Right cardiac atrium (tissue), 5 donors: ENCODE results near the gene MAPKAP1. TPM values are rescaled to one million over a fixed set of nuclear protein-coding genes. Genes with fewer than 3 reads are reported as not detected.
A peak's percentile ranks its signal among the peaks of the same experiment; 100 is the strongest.

Source experiments
- ATAC-seq, 2 donors: fragments of 200-7000 bp; cut with Tn5 transposase; one replicate each; pipeline versions ENCODE4 v1.8.0 to v1.9.1; 2020; ENCODE audit warnings: moderate library complexity in 2 of 2, mild to moderate bottlenecking in 1 of 2
- DNase-seq, 3 donors: peaks; one replicate each; pipeline ENCODE4 v3.0.0-alpha.2; 2020
- H3K27ac ChIP-seq: one replicate; pipeline ENCODE4 v1.5.1; 2013; ENCODE audit warnings: mild to moderate bottlenecking, low read length, control low read depth, moderate library complexity
- H3K27me3 ChIP-seq: one replicate; pipeline ENCODE4 v1.6.1; 2013; ENCODE audit not compliant: control insufficient read depth, insufficient read depth
- H3K4me1 ChIP-seq: one replicate; pipeline ENCODE4 v1.6.1; 2013; ENCODE audit warnings: low read length; ENCODE audit not compliant: control insufficient read depth, insufficient read depth
- H3K4me3 ChIP-seq: one replicate; pipeline ENCODE4 v1.5.1; 2013; ENCODE audit warnings: low read length, control low read depth
- H3K9me3 ChIP-seq: one replicate; pipeline ENCODE4 v1.6.1; 2013; ENCODE audit warnings: low read length; ENCODE audit not compliant: control insufficient read depth
- WGBS: extraction: QIAGEN DNeasy Blood & Tissue Kit; methylation state at CpG from one replicate; pipeline ENCODE4 v1.1.7; 2013; 5-methylcytosine and 5-hydroxymethylcytosine counted together
- intact Hi-C, 4 donors: fragments of 100-400 bp; cut with DNase I; formaldehyde crosslinking; loops; one replicate each; pipeline versions ENCODE4 v1.11.0 to v1.14.0; 2022 to 2023
- polyA plus RNA-seq: library from polyadenylated mRNA; stranded (reverse); fragments of 200-250 nt; gene quantifications from one replicate; pipeline ENCODE4 v1.2.3, GENCODE V29; 2013
- total RNA-seq, 4 donors: library from RNA; stranded (reverse); fragmentation: NEBNext Ultra II Directional; extraction: Animal tissue kit (Norgen Biotek cat#: 25700); gene quantifications; one replicate each; pipeline ENCODE4 v1.2.1, GENCODE V29; 2021
- donor health status: healthy with polysubstance abuse.
- donor health status: DM: no; HTN: yes; CAD: no.
- donor health status: DM: no; HTN: no; CAD: no.
- donor health status: DM: no; HTN: yes; CAD: no; lungs with severe emphysema.
- donor health status: DM: yes; HTN: yes; CAD: no.

Gene MAPKAP1
- total and polyA plus RNA-seq, 5 donors, result 97.1 to 116 (median 108) TPM

- Histone ChIP-seq H3K27ac (no peak overlapping the region), H3K9me3 (no peaks in the 10 kb centered on the region), H3K4me3 (no peak overlapping the region), H3K27me3 (no peaks in the 10 kb centered on the region), H3K4me1 (no peaks in the 10 kb centered on the region)
- WGBS, result 90% methylated on average over 10 of the region's 10 CpGs
- ATAC-seq, result no peak
- intact Hi-C loops, result no loop called here
- peak in 2 of 3 donors; percentile 49 to 55 for DNase-seq
Observed at GRCh38 chr9:125428060-125428901, 278.7 kb downstream of the MAPKAP1 start.

DNA sequence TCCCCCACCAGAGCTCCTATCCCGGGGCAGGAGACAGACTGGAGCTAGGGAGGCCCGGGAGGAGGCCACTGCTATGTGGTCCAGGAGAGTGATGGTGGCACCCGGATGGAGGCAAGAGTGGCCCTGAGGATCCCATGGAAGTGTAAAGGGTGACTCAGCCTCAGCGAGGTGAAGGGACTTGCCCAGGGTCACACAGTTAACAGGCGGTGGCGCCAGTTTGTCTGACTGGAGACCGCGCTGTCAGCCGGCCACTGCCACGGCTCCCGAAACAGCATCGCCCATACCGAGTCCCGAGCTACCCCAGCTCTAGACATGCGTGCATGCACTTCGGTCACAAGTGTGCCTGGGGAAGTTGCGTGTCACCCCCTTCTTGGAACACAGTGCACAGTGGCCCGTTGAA lies 279.5 kb downstream of the MAPKAP1 start:
- intact Hi-C loops, result no loop called here
- DNase-seq, result peak in 1 of 3 donors; percentile 36
- WGBS, result 95% methylated on average over 18 of the region's 18 CpGs

DNA sequence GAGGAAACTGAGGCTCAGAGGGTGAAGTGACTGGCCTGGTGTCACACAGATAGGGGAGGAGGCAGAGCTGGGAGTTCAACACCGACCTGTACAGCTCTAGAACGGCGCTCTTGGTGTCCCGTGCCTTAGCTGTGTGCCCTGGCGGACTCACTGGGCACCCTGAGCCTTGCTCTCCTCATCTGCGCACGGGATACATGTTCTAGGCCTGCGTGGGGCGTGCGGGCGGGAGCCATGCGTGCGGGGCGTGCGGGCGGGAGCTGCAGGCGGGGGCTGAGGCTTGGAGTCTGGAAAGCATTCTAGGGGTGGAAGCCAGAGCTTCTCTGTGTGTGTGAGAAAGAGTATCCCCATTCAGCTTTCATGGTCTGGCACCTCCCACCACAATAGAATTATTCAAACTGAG lies 280.1 kb downstream of the MAPKAP1 start:
- 89% methylated on average over 17 of the region's 17 CpGs for WGBS
- Histone ChIP-seq H3K27ac (no peak overlapping the region), H3K4me1 (no peaks in the 10 kb centered on the region), H3K4me3 (no peak overlapping the region), H3K27me3 (no peaks in the 10 kb centered on the region), H3K9me3 (no peaks in the 10 kb centered on the region)
- intact Hi-C loops, result no loop called here
- ATAC-seq, result no peak
- DNase-seq, result peak in 1 of 3 donors; percentile 29

More for the DNA sequence above, 279.5 kb downstream of the MAPKAP1 start:
- H3K9me3 ChIP-seq, result no peaks in the 10 kb centered on the region
- no peak overlapping the region for H3K27ac ChIP-seq
- H3K27me3 ChIP-seq, result no peaks in the 10 kb centered on the region
- no peak for ATAC-seq
- no peaks in the 10 kb centered on the region for H3K4me1 ChIP-seq
- no peak overlapping the region for H3K4me3 ChIP-seq

DNA sequence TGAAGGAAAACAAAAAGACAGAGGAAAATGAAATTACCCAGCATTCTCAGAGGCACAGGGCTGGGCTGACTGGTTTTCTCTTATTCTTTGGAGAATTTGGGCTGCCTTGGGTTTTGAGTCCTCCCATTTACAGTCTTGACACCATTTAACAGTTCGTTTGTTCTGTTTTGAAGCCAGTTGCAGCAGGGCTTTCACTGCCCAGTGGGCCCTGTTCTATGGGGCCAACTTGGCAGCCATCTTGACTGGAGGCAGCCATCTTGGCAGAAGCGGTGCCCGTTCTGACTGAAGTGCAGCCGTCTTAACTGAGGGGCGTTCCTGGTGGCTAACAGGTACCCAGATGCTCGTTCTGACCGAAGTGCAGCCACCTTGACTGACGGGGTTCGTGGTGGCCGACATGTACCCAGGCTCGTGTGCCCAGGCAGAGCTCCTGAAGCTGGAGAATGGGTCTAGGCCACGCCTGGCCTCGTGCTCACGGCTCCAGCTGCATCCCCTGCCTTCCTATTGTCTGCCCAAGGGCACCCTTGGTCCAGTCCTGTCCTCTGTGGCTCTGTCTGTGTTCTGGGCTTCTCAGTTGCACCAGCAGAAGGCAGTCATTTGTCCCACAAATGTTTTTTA lies 281.0 kb downstream of the MAPKAP1 start:
- Histone ChIP-seq H3K4me3 (no peak overlapping the region), H3K9me3 (no peaks in the 10 kb centered on the region), H3K4me1 (no peaks in the 10 kb centered on the region), H3K27ac (no peak overlapping the region), H3K27me3 (no peaks in the 10 kb centered on the region)
- ATAC-seq, result no peak
- peak in 1 of 3 donors; percentile 8 for DNase-seq
- WGBS, result 93% methylated on average over 14 of the region's 14 CpGs
- intact Hi-C loops, result no loop called here

DNA sequence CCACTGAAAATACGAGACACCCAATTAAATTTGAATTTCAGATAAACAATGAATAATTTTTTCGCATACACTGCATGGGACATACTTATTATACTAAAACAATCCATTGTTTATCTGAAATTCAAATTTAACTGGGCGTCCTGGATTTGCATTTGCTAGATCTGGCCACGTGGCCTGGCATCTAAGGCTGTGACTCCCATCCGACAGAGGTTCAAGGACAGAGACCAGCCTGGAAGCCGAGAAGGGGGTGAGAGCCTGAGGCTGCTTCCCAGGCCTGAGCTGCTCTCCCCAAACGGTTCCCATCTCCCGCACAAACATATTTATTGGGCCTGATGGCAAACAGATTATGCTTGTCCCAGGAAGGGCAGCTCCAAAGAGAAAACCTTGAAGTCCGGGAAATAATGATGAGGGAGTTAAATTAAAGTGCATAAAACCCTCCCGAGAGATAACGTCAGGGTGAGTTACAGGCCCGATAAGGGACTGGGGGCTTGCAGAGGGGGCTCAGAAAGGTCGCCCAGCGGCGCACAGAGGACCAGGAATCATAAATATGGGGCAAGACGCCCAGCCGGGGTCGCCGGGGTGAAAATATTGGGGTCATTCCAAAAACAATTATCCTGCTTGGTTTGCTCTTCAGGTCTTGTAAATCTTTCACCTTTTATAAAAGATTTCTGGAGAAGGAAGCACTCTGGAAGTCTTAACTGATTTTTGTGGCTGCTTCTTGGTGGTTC lies 281.7 kb downstream of the MAPKAP1 start:
- no peak for ATAC-seq
- DNase-seq, result peak in 1 of 3 donors; percentile 47
- WGBS, result 57% methylated on average over 19 of the region's 19 CpGs
- Histone ChIP-seq H3K4me1 (no peaks in the 10 kb centered on the region), H3K4me3 (no peak overlapping the region), H3K9me3 (no peaks in the 10 kb centered on the region), H3K27ac (no peak overlapping the region), H3K27me3 (no peaks in the 10 kb centered on the region)
- intact Hi-C loops, result no loop called here

DNA sequence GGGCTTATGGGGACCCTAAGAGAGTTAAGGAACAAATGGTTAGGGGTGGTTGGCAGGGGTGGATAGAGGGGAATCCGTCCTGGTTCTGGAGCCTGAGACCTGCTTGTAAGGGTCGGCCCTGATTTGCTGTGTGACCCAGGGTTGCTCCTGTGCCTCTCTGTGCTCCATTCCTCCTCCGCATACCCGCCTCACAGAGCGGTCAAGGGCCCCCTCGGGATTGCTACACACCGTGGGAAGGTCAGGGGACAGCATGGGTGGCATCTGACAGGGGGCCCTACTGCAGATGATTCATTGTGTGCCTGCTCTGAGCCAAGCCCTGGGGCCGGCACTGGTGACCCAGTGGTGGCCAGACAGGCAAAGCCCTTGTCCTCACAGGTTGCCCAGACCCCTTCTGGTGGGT lies 283.0 kb downstream of the MAPKAP1 start:
- no peak overlapping the region for H3K4me3 ChIP-seq
- no peaks in the 10 kb centered on the region for H3K27me3 ChIP-seq
- no peaks in the 10 kb centered on the region for H3K9me3 ChIP-seq
- intact Hi-C loops, result no loop called here
- 87% methylated on average over 8 of the region's 8 CpGs for WGBS
- DNase-seq, result peak in 1 of 3 donors; percentile 22
- H3K4me1 ChIP-seq, result no peaks in the 10 kb centered on the region
- no peak for ATAC-seq
- H3K27ac ChIP-seq, result no peak overlapping the region

DNA sequence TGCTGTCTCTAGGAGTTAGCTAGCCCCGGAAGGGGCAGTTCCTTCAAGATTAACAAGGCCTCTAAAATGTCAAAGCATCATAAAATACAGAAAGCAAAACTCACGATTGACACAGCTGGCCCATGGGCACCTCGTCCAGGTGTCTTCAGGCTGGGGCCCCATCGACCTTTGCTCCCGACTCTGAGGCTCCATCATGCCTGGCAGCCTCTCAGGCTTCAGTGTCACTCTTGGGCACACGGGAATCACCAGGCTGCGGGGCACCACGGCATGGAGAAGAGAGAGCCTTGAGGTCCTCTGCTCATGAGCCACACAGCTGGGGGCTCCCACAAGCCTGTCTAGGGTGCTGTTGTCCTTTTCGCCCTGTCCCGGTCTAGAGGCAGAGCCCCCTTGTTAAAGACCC lies 284.2 kb downstream of the MAPKAP1 start:
- intact Hi-C loops, result no loop called here
- ATAC-seq (no peak), DNase-seq (peak in 1 of 3 donors; percentile 2)
- Histone ChIP-seq H3K27me3 (no peaks in the 10 kb centered on the region), H3K4me1 (no peaks in the 10 kb centered on the region), H3K4me3 (no peak overlapping the region), H3K27ac (no peak overlapping the region), H3K9me3 (no peaks in the 10 kb centered on the region)
- 92% methylated on average over 10 of the region's 10 CpGs for WGBS

- peak in 1 of 3 donors; percentile 34 for DNase-seq
- Histone ChIP-seq H3K9me3 (no peaks in the 10 kb centered on the region), H3K4me1 (no peaks in the 10 kb centered on the region), H3K4me3 (no peak overlapping the region), H3K27me3 (no peaks in the 10 kb centered on the region), H3K27ac (no peak overlapping the region)
- ATAC-seq, result peak; percentile 32 to 54
- 70% methylated on average over 13 of the region's 13 CpGs for WGBS
- intact Hi-C loops, result no loop called here
Observed at GRCh38 chr9:125421591-125422181, 285.3 kb downstream of the MAPKAP1 start.

GRCh38 chr9:125421166-125421565 lies 285.8 kb downstream of the MAPKAP1 start:
- DNase-seq (no peak), ATAC-seq (no peak)
- H3K27me3 ChIP-seq, result no peaks in the 10 kb centered on the region
- H3K27ac ChIP-seq, result no peak overlapping the region
- no peaks in the 10 kb centered on the region for H3K4me1 ChIP-seq
- no peak overlapping the region for H3K4me3 ChIP-seq
- WGBS, result 90% methylated on average over 6 of the region's 6 CpGs
- intact Hi-C loops, result no loop called here
- no peaks in the 10 kb centered on the region for H3K9me3 ChIP-seq

GRCh38 chr9:125418404-125418803 lies 288.6 kb downstream of the MAPKAP1 start:
- no peak overlapping the region for H3K27ac ChIP-seq
- H3K4me3 ChIP-seq, result no peak overlapping the region
- ATAC-seq (no peak), DNase-seq (no peak)
- no peaks in the 10 kb centered on the region for H3K4me1 ChIP-seq
- H3K27me3 ChIP-seq, result no peaks in the 10 kb centered on the region
- intact Hi-C loops, result no loop called here
- H3K9me3 ChIP-seq, result no peaks in the 10 kb centered on the region
- WGBS, result 88% methylated on average over 3 of the region's 3 CpGs

DNA sequence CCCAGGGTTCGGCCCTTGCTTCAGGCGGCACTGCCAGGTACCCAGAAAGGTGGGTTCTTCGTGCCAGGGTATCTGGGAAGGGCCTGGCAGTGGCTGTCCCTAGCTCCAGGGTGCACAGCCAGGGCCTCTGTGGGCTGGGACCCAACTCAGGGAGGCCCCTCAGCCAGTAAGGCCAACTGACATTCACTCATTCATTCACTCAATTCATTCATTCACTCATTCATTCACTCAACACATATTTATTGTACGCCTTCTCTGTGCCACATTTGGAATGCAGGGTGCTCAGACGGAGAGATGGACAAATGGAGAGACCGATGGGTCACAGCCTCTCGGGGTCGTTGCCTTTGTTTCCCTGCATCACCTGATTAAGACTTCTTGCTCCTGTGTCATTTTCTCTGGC lies 290.5 kb downstream of the MAPKAP1 start:
- DNase-seq, result peak in 1 of 3 donors; percentile 26
- 95% methylated on average over 8 of the region's 8 CpGs for WGBS
- no peaks in the 10 kb centered on the region for H3K9me3 ChIP-seq
- intact Hi-C loops, result no loop called here
- no peak overlapping the region for H3K4me3 ChIP-seq
- no peaks in the 10 kb centered on the region for H3K4me1 ChIP-seq
- ATAC-seq, result no peak
- no peak overlapping the region for H3K27ac ChIP-seq
- H3K27me3 ChIP-seq, result no peaks in the 10 kb centered on the region
